ENCODE results near the gene LACTBL1.

LACTBL1 gene

DNA sequence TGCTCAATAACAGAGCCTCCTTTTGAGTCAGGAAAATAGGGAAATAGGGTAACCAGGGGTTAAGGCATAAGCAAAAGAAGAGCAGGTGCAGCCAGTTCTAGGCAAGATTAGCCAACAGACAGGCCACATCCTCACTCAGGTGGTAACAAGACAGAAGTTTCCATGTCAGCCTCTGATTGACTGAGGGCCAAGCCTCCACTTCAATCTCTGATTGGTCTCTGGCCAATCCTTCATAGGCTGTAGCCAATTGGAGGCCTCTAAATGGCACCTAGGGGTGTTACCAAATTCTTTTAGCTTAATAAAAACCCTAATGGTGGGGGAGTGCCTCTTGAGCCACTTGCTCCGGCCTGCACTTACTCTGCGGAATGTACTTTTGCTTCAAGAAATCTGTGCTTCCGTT is 37.2 kb downstream of the LACTBL1 start:
- Histone ChIP-seq H3K4me1 (ENCODE audit: insufficient read depth, low read length) (no peaks in the 10 kb centered on the region), H3K36me3 (ENCODE audit: insufficient read depth, low read depth, low read length) (no peaks in the 10 kb centered on the region), H3K9ac (ENCODE audit: low read depth, low read length) (no peak overlapping the region), H3K9me3 (ENCODE audit: insufficient read depth, low read depth, low read length) (peaks cover 6% of the 10 kb centered on the region), H3K27me3 (ENCODE audit: insufficient read depth, low read length) (no peaks in the 10 kb centered on the region), H3K4me3 (ENCODE audit: low read length) (no peak overlapping the region), H3K27ac (ENCODE audit: low read length) (no peak overlapping the region)

DNA sequence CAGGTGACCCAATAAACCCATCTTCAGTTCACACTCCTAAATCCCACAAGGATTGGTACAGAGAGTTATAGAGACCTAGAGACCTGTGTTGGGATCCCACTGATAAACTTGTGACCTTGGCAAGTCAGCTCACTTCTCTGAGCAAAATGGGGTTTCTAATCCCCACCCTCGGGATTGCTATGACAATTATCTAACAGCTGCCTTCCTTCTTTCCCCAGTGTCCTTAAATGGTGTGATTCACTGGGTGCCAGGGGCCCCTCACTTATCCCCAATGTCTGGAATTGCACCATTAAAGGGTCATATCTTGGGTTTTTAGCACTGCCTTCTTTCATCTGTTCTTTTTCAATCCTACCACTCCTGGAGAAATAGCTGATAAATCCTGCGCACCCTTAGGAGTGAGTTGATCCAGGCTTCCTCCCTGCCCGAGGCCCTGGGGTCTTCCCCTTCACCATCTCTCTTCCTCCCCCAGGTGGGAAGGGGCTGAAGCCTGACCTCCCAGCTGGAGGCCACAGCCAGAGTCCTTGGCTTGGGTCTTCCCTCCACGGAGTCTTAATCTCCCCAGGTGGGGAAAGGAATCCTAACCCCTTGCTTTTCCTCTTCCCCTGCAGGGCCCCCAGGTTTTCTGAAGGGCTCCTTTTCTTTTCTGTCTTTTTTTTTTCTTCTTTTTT is 39.7 kb downstream of the LACTBL1 start:
- H3K9ac ChIP-seq (ENCODE audit: low read depth, low read length), result no peak overlapping the region
- no peaks in the 10 kb centered on the region for H3K4me1 ChIP-seq (ENCODE audit: insufficient read depth, low read length)
- H3K4me3 ChIP-seq (ENCODE audit: low read length), result no peak overlapping the region

DNA sequence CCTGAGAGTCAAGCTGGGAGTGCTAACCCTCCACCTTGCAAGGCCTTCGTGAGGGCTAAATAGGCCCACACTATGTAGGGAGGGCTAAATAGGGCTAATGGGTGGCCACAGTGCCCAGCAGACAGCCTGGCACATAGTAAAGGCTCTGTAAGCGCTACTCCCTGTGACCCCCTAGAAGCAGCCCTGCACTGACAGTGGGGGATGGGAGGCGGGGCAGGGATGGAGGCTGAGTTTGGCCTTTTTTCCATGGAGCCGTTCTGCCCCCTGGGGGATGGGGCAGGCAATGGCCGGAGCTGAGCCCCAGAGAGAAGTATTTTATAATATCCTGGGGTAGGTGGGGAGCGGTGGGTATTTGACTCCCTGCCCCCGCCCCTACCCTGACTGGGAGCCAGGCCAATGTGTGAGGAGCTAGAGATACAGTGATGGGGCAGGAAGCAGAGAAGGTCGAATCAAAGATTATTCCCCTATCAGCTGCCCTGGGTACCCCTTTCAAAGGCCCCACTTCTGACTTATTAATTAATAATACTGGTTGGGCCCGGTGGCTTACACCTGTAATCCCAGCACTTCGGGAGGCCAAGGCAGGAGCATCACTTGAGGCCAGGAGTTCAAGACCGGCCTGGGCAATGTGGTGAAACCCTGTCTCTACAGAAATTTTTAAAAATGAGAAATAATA is 42.3 kb downstream of the LACTBL1 start:
- Histone ChIP-seq H3K27ac (ENCODE audit: low read length) (no peak overlapping the region), H3K9me3 (ENCODE audit: insufficient read depth, low read depth, low read length) (peaks cover under 1% of the 10 kb centered on the region), H3K4me1 (ENCODE audit: insufficient read depth, low read length) (no peaks in the 10 kb centered on the region), H3K9ac (ENCODE audit: low read depth, low read length) (no peak overlapping the region), H3K36me3 (ENCODE audit: insufficient read depth, low read depth, low read length) (no peaks in the 10 kb centered on the region), H3K27me3 (ENCODE audit: insufficient read depth, low read length) (no peaks in the 10 kb centered on the region), H3K4me3 (ENCODE audit: low read length) (no peak overlapping the region)

More for the DNA sequence above, 39.7 kb downstream of the LACTBL1 start:
- Histone ChIP-seq H3K27me3 (ENCODE audit: insufficient read depth, low read length) (no peaks in the 10 kb centered on the region), H3K9me3 (ENCODE audit: insufficient read depth, low read depth, low read length) (peaks cover 6% of the 10 kb centered on the region), H3K36me3 (ENCODE audit: insufficient read depth, low read depth, low read length) (no peaks in the 10 kb centered on the region), H3K27ac (ENCODE audit: low read length) (no peak overlapping the region)

DNA sequence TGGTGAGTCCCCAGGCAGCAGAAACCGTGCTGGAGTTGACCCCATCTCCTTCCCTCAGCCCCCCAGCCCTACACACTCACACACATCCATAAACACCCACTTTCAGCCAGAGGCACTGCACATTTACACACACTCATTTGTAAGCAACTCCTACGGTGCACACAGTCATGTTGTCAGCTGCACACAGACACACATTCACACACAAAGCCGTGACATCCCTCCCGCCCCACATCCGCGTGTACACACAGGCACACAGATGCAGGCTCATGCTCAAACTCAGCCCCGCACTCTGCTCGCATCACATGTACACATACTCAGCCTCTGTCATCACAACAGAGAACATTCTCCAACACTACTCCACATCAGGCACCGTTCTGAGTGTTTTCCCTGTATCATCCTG is 47.6 kb downstream of the LACTBL1 start:
- no peaks in the 10 kb centered on the region for H3K4me1 ChIP-seq (ENCODE audit: insufficient read depth, low read length)
- H3K27me3 ChIP-seq (ENCODE audit: insufficient read depth, low read length), result no peaks in the 10 kb centered on the region
- H3K9me3 ChIP-seq (ENCODE audit: insufficient read depth, low read depth, low read length), result no peaks in the 10 kb centered on the region
- no peak overlapping the region for H3K27ac ChIP-seq (ENCODE audit: low read length)
- no peak overlapping the region for H3K4me3 ChIP-seq (ENCODE audit: low read length)
- H3K36me3 ChIP-seq (ENCODE audit: insufficient read depth, low read depth, low read length), result no peaks in the 10 kb centered on the region
- no peak overlapping the region for H3K9ac ChIP-seq (ENCODE audit: low read depth, low read length)

DNA sequence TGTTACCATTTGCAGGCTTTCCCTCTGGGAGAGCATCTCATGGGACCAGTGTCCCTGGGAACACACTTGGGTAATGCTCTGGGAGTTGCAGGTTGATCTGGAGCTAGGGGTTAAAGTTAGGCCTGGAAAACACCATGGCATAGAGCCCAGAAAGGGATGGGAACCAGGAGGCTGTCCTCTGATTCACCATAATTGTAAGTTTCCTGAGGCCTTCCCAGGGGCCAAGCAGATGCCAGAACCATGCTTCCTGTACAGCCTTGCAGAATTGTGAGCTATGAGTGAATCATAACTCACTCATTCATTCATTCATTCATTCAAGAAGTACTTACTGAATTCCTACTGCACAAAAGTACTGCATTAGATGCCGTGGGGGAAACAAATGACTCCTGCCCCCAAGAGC is 50.0 kb downstream of the LACTBL1 start:
- Histone ChIP-seq H3K4me1 (ENCODE audit: insufficient read depth, low read length) (no peaks in the 10 kb centered on the region), H3K27me3 (ENCODE audit: insufficient read depth, low read length) (no peaks in the 10 kb centered on the region), H3K9ac (ENCODE audit: low read depth, low read length) (no peak overlapping the region), H3K4me3 (ENCODE audit: low read length) (no peak overlapping the region), H3K36me3 (ENCODE audit: insufficient read depth, low read depth, low read length) (no peaks in the 10 kb centered on the region), H3K27ac (ENCODE audit: low read length) (no peak overlapping the region), H3K9me3 (ENCODE audit: insufficient read depth, low read depth, low read length) (no peaks in the 10 kb centered on the region)

DNA sequence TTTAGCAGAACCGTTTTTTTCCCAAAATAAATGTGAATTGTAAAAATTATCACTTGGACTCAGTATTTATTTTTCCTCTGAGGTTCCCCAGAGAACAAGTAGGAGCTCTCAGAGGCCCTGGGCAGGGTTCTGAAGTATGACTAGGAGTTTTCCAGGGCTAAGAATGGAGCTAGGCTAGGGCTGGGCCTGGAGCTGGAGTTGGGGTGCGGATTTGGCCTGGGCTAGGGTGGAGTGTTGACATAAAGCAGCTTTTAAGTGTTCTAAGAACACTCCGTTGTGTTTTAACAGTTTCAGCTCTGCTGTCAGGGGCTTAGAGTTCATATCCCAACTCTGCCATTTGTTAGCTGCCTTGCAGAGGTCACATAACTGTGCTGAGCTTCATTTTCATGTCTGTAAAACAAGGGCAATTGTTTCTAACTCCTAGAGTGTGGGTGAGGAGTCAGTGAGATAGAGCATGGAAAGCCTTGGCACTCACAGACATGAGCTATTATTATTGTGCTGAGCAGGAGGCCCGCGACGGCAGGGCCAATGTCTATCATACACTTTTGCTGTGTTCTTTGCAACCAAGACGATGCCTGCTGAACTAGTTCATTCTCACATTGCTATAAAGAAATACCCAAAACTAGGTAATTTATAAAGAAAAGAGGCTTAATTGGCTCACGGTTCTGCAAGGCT is 51.1 kb downstream of the LACTBL1 start:
- no peak overlapping the region for H3K27ac ChIP-seq (ENCODE audit: low read length)
- no peaks in the 10 kb centered on the region for H3K9me3 ChIP-seq (ENCODE audit: insufficient read depth, low read depth, low read length)
- H3K4me1 ChIP-seq (ENCODE audit: insufficient read depth, low read length), result no peaks in the 10 kb centered on the region
- H3K4me3 ChIP-seq (ENCODE audit: low read length), result no peak overlapping the region
- H3K9ac ChIP-seq (ENCODE audit: low read depth, low read length), result no peak overlapping the region
- no peaks in the 10 kb centered on the region for H3K27me3 ChIP-seq (ENCODE audit: insufficient read depth, low read length)
- H3K36me3 ChIP-seq (ENCODE audit: insufficient read depth, low read depth, low read length), result no peaks in the 10 kb centered on the region

DNA sequence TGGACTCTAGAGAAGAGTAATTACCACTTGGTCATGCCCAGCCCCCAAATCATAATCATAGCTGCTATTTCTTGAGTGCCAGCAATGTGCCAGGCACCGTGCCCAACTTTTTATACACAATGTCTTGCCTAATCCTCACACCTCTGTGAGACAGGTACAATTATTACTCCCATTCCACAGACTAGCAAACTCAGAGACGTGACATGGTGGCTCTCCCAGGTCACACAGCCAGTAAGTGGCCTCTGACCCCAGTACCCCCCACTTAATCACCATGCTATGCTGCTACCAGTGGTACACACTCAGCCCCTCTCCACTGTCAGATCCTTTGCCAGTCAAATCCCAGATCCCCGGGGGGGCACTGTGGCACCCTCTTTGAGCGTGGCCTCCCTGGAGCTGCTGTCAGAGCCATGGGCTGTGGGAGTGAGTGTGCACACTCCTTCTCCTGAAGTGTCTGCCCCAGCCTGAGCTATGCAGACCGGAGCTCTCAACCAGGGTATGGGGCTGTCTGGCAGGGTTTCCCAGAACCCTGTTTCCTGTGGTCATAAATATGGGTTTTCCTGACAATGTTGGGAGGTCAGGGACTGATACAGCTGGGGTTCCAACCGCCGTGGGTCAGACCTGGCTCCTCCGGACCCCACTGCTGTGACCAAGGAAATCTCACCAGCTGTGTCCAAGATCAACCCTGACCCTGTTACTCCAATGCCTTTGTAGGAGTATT is 51.8 kb downstream of the LACTBL1 start:
- Histone ChIP-seq H3K9me3 (ENCODE audit: insufficient read depth, low read depth, low read length) (no peaks in the 10 kb centered on the region), H3K27ac (ENCODE audit: low read length) (no peak overlapping the region), H3K4me3 (ENCODE audit: low read length) (no peak overlapping the region), H3K36me3 (ENCODE audit: insufficient read depth, low read depth, low read length) (no peaks in the 10 kb centered on the region), H3K9ac (ENCODE audit: low read depth, low read length) (no peak overlapping the region), H3K27me3 (ENCODE audit: insufficient read depth, low read length) (no peaks in the 10 kb centered on the region), H3K4me1 (ENCODE audit: insufficient read depth, low read length) (no peaks in the 10 kb centered on the region)

DNA sequence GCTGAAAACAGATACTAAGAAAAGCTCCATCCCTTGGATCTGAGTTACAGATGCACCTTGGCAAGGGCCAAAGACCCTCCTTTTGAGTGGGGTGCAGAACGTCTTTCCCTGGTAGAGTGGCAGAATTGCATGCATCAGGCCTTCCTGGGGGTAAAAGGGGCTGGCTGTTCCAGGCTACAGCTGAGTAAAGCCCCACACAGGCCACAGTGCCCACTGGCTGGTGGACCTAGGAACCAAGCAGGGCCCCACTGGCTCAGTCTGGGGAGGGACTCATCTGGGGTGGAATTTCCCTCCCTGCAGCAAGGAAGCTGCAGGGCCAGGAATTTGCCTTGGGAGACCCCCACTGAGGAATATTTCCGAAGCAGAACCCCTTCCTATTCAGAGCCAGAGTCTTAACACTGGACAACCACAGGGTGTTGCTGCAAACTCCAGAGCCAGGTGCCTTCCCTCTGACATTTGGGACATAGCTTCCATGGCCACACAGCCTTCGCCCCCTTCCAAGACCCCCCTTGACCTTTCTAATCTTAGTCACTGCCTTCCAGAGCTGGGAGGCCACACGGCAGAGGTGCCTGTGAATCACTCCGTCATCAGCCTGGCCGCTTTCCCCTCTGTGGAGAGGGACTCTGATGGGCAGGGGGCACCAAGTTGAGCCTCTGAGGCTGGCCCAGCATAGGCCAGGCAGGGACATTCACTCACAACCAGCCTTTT is 52.5 kb downstream of the LACTBL1 start:
- Histone ChIP-seq H3K27ac (ENCODE audit: low read length) (no peak overlapping the region), H3K4me1 (ENCODE audit: insufficient read depth, low read length) (no peaks in the 10 kb centered on the region), H3K4me3 (ENCODE audit: low read length) (no peak overlapping the region), H3K27me3 (ENCODE audit: insufficient read depth, low read length) (no peaks in the 10 kb centered on the region), H3K36me3 (ENCODE audit: insufficient read depth, low read depth, low read length) (no peaks in the 10 kb centered on the region), H3K9me3 (ENCODE audit: insufficient read depth, low read depth, low read length) (no peaks in the 10 kb centered on the region), H3K9ac (ENCODE audit: low read depth, low read length) (no peak overlapping the region)

DNA sequence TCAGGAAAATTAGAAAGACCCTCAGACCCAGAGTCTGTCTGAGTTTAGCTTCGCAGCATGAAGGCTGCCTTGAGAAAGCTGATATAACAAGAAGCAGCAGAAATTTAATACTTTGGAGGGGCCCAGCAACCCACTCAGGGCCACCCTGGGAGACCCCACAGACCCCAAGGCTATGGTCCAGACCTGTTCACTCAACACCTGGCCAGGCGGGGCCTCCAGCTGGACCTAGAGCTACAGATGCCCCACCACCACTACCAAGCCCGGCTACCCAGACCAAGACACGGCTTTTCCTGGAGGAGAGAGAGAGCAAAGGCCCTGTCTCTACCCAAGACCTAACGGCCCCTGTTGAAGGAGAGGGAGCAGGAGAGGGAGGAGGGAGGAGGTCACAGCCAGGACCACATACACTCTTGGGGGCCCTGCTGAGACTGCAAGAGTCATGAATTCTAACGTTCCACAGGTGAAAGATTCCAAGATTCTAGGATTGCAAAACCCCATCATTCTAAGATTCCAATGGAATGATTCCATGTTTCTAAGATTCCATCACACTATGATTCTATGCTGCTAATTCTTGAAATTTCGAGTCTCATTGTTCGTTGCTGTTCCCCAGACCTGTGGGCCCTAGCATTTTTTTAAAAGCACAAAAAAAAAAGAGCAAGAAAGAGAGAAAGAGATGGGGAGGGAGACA is 53.2 kb downstream of the LACTBL1 start:
- no peak overlapping the region for H3K9ac ChIP-seq (ENCODE audit: low read depth, low read length)
- H3K27ac ChIP-seq (ENCODE audit: low read length), result no peak overlapping the region
- no peak overlapping the region for H3K4me3 ChIP-seq (ENCODE audit: low read length)
- no peaks in the 10 kb centered on the region for H3K9me3 ChIP-seq (ENCODE audit: insufficient read depth, low read depth, low read length)
- H3K4me1 ChIP-seq (ENCODE audit: insufficient read depth, low read length), result no peaks in the 10 kb centered on the region
- H3K27me3 ChIP-seq (ENCODE audit: insufficient read depth, low read length), result no peaks in the 10 kb centered on the region
- no peaks in the 10 kb centered on the region for H3K36me3 ChIP-seq (ENCODE audit: insufficient read depth, low read depth, low read length)

DNA sequence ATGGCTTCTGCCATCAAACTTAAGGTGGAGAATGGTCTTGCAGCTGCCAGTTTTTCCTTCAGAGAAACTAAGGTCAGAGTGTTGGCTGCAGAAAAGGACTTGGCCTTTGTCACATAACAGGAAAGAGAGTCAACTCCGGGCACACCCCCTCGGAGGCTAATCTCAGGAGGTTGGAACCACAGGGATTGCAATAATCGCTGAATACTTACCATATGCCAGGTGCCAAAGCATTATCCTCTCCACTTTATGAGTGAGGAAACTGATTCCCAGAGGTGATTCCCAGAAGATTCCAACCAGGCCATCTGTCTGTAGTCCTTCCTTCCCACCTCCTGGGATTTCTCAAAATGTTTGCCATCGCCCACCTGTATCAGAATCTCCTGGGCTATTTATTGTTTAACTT is 54.0 kb downstream of the LACTBL1 start:
- Histone ChIP-seq H3K36me3 (ENCODE audit: insufficient read depth, low read depth, low read length) (no peaks in the 10 kb centered on the region), H3K27ac (ENCODE audit: low read length) (no peak overlapping the region), H3K4me1 (ENCODE audit: insufficient read depth, low read length) (no peaks in the 10 kb centered on the region), H3K27me3 (ENCODE audit: insufficient read depth, low read length) (no peaks in the 10 kb centered on the region), H3K4me3 (ENCODE audit: low read length) (no peak overlapping the region), H3K9me3 (ENCODE audit: insufficient read depth, low read depth, low read length) (no peaks in the 10 kb centered on the region), H3K9ac (ENCODE audit: low read depth, low read length) (no peak overlapping the region)

DNA sequence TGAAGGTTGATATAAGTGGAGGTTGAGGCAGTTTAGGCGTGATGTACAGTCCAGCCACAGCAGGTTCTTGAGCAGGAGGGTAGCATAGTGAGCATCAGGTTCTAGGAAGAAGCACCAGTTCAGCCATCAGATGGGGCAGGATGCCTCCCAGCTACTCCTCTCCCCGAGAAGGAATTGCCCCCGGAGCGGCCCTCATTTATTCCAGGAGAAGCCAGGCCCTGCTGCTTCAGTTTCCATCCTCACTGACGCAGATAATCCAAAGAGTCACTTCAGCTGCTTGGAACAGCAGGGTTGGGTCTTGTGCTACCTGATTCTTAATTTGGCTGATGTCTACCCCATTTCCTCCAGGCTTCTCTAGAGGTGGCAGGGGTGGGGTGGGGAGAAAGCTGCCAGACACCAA is 54.7 kb downstream of the LACTBL1 start:
- no peak overlapping the region for H3K9ac ChIP-seq (ENCODE audit: low read depth, low read length)
- H3K27me3 ChIP-seq (ENCODE audit: insufficient read depth, low read length), result no peaks in the 10 kb centered on the region
- H3K4me1 ChIP-seq (ENCODE audit: insufficient read depth, low read length), result no peaks in the 10 kb centered on the region
- no peak overlapping the region for H3K4me3 ChIP-seq (ENCODE audit: low read length)
- no peaks in the 10 kb centered on the region for H3K36me3 ChIP-seq (ENCODE audit: insufficient read depth, low read depth, low read length)
- no peaks in the 10 kb centered on the region for H3K9me3 ChIP-seq (ENCODE audit: insufficient read depth, low read depth, low read length)
- H3K27ac ChIP-seq (ENCODE audit: low read length), result no peak overlapping the region

Measured in iPS-20b (cell line).